HepG2 (cell line): Measurements from ENCODE around the gene EPG5. TPM values are rescaled to one million over a fixed set of nuclear protein-coding genes. Genes with fewer than 3 reads are reported as not detected.

Experiments used
- ATAC-seq: fragments of 200-7000 bp; cut with Tn5 transposase; 3 replicates; pipeline ENCODE4 v1.9.1; 2020; ENCODE audit warnings: mild to moderate bottlenecking, moderate library complexity
- BruUV-seq: library from RNA; stranded (reverse); fragments of 400-500 nt; replicated peaks from 2 replicates; lab custom pipeline; 2021; lab: Mats Ljungman, UMichigan
- CTCF ChIA-PET: fragments of 300-600 bp; formaldehyde crosslinking; extraction: SDS; loops from one replicate; lab custom pipeline; 2021; ENCODE audit warnings: low total read pairs, inconsistent platforms, low intra/inter-chr PET ratio; lab: Yijun Ruan, JAX
- POLR2A ChIA-PET: fragments of 350-600 bp; sonication (Branson Sonifier 250); formaldehyde crosslinking; loops from one replicate; lab custom pipeline; 2020; ENCODE audit warnings: antibody characterized with exemption, inconsistent platforms; lab: Yijun Ruan, JAX
- DNase-seq: peaks from one replicate; pipeline ENCODE4 v3.0.0-alpha.2; 2015; ENCODE audit warnings: low spot score
- FAIRE-seq: peaks from 3 replicates; lab custom pipeline; 2011; peaks lifted over from hg19 to GRCh38; lab: Jason Lieb, UNC
- H2AFZ ChIP-seq: one replicate; pipeline ENCODE4 v1.6.1; 2011; ENCODE audit warnings: low read length, inconsistent platforms
- H3K27ac ChIP-seq: fragments of 300-600 bp; 3 replicates; pipeline ENCODE4 v1.8.0; 2011; ENCODE audit warnings: mixed run types, mild to moderate bottlenecking, mixed read lengths, low read length, inconsistent platforms; ENCODE audit not compliant: insufficient read depth; ENCODE audit errors: extremely low read length
- H3K27me3 ChIP-seq, 2 experiments: fragments of 200-600 bp in 1 of 2; 2 replicates in 1 of 2; 3 replicates in 1 of 2; pipeline versions ENCODE4 v1.6.0 to v1.8.0; 2011; ENCODE audit warnings: low read length in 2 of 2, mild to moderate bottlenecking in 2 of 2, moderate library complexity in 2 of 2, inconsistent platforms in 1 of 2; ENCODE audit not compliant: insufficient read depth in 2 of 2, control insufficient read depth in 1 of 2
- H3K36me3 ChIP-seq, 2 experiments: fragments of 200-600 bp in 1 of 2; replicated peaks in 1 of 2; 2 replicates in 1 of 2; 3 replicates in 1 of 2; pipeline versions ENCODE4 v1.5.1 to v1.8.0; 2011; ENCODE audit warnings: low read length in 2 of 2, inconsistent platforms in 1 of 2; ENCODE audit not compliant: insufficient read depth in 2 of 2, control insufficient read depth in 1 of 2
- H3K4me1 ChIP-seq: 2 replicates; pipeline ENCODE4 v1.5.1; 2012; ENCODE audit warnings: low read length, inconsistent platforms; ENCODE audit not compliant: insufficient read depth
- H3K4me2 ChIP-seq: 2 replicates; pipeline ENCODE4 v1.6.0; 2011; ENCODE audit warnings: low read depth, low read length, inconsistent platforms
- H3K4me3 ChIP-seq, 3 experiments: fragments of 200-600 bp in 1 of 3; sonication (generic), shearing (Covaris generic) in 1 of 3; replicated peaks in 1 of 3; 2 replicates each; pipeline ENCODE4 v1.5.1; 2011 to 2016; ENCODE audit warnings: low read length in 3 of 3, inconsistent platforms in 2 of 3, low read depth in 2 of 3, mild to moderate bottlenecking in 2 of 3, control low read depth in 1 of 3, mixed read lengths in 1 of 3; ENCODE audit not compliant: insufficient read depth in 1 of 3
- H3K79me2 ChIP-seq: one replicate; pipeline ENCODE4 v1.6.1; 2011; ENCODE audit warnings: low read length, inconsistent platforms; ENCODE audit not compliant: insufficient read depth
- H3K9ac ChIP-seq: 2 replicates; pipeline ENCODE4 v1.6.0; 2011; ENCODE audit warnings: mild to moderate bottlenecking, low read depth, low read length, inconsistent platforms; ENCODE audit not compliant: insufficient read depth
- H3K9me3 ChIP-seq: 2 replicates; pipeline ENCODE4 v1.5.1; 2012; ENCODE audit warnings: mild to moderate bottlenecking, low read length
- H4K20me1 ChIP-seq: 2 replicates; pipeline ENCODE4 v1.6.0; 2011; ENCODE audit warnings: inconsistent platforms, mild to moderate bottlenecking, low read length, moderate library complexity; ENCODE audit not compliant: insufficient read depth
- ATRX ChIP-seq: sonication (generic); formaldehyde crosslinking; IDR thresholded peaks from 2 replicates; pipeline ENCODE4 v1.4.0; 2020; ENCODE audit warnings: missing genetic modification reagents, borderline replicate concordance
- HES4 ChIP-seq: sonication (generic); formaldehyde crosslinking; IDR thresholded peaks from 2 replicates; pipeline ENCODE4 v1.9.0; 2021; ENCODE audit warnings: mild to moderate bottlenecking, missing genetic modification reagents, borderline replicate concordance
- TCF7 ChIP-seq: sonication (generic); IDR thresholded peaks from 2 replicates; pipeline ENCODE4 v1.6.1; 2016; ENCODE audit warnings: antibody characterized with exemption, low read depth
- ZBTB44 ChIP-seq: sonication (generic); formaldehyde crosslinking; IDR thresholded peaks from 2 replicates; pipeline ENCODE4 v1.4.0; 2020; ENCODE audit warnings: missing genetic modification reagents
- ZNF557 ChIP-seq: sonication (generic); formaldehyde crosslinking; IDR thresholded peaks from 2 replicates; pipeline ENCODE4 v1.4.0; 2020; ENCODE audit warnings: missing genetic modification reagents
- ZNF558 ChIP-seq: sonication (generic); formaldehyde crosslinking; IDR thresholded peaks from 2 replicates; pipeline ENCODE4 v1.9.0; 2022; ENCODE audit warnings: mild to moderate bottlenecking, missing genetic modification reagents, borderline replicate concordance
- ZNF576 ChIP-seq: sonication (generic); formaldehyde crosslinking; IDR thresholded peaks from 2 replicates; pipeline ENCODE4 v1.4.0; 2020; ENCODE audit warnings: mild to moderate bottlenecking, missing genetic modification reagents
- ZNF83 ChIP-seq: sonication (generic); formaldehyde crosslinking; IDR thresholded peaks from 2 replicates; pipeline ENCODE4 v1.4.0; 2020; ENCODE audit warnings: missing genetic modification reagents, mild to moderate bottlenecking, borderline replicate concordance
- WGBS: methylation state at CpG from one replicate; pipeline ENCODE4 v1.1.6; 2017; ENCODE audit warnings: low lambda C conversion rate; 5-methylcytosine and 5-hydroxymethylcytosine counted together
- in situ Hi-C: cut with HindIII; loops from 2 replicates; pipeline ENCODE4 v1.10.0; 2017; ENCODE audit warnings: low pct_unique_long_range_greater_than_20kb; ENCODE audit not compliant: extremely low pct_ligation_motif_present
- intact Hi-C: fragments of 100-400 bp; cut with micrococcal nuclease; formaldehyde crosslinking; loops from one replicate; pipeline ENCODE4 v1.10.0; 2022; ENCODE audit not compliant: unreplicated experiment
- polyA plus RNA-seq, 8 experiments: library from polyadenylated mRNA; depleted of rRNA in 3 of 8; stranded (reverse) in 7 of 8; unstranded in 1 of 8; fragments of >200 nt; fragmentation: Illumina TruSeq in 4 of 8; extraction: Trizol in 4 of 8; gene quantifications; 2 replicates each; pipeline versions ENCODE4 v1.2.1 to v1.2.3, GENCODE V29; 2011 to 2016; ENCODE audit warnings: low read depth in 4 of 8, missing spikeins in 1 of 8, mixed read lengths in 1 of 8; ENCODE audit not compliant: insufficient read depth in 1 of 8
- total RNA-seq, 5 experiments: library from RNA; depleted of rRNA; stranded (reverse); fragments of >200 nt; fragmentation: Illumina TruSeq; extraction: Trizol; gene quantifications; 2 replicates each; pipeline ENCODE4 v1.2.3, GENCODE V29; 2016; ENCODE audit warnings: low read depth in 1 of 5
- TF ChIP-seq, protein P1 (sequence below): sonication (generic); formaldehyde crosslinking; IDR thresholded peaks from 2 replicates; pipeline ENCODE4 v1.4.0; 2020; ENCODE audit warnings: missing genetic modification reagents
- TF ChIP-seq, protein P2 (sequence below): sonication (generic); formaldehyde crosslinking; IDR thresholded peaks from 2 replicates; pipeline ENCODE4 v1.5.0; 2020; ENCODE audit warnings: mild to moderate bottlenecking, missing genetic modification reagents, borderline replicate concordance

Gene EPG5
- total and polyA plus RNA-seq, 2 of the 13 experiments (the other 11 are each of a cell fraction or from before 2014, with no cell fraction given), result 6.7 to 9.3 TPM

- no peaks in the 10 kb centered on the region for H4K20me1 ChIP-seq
- peak; percentile 41 for ATAC-seq
- TF ChIP-seq, protein P1, sequence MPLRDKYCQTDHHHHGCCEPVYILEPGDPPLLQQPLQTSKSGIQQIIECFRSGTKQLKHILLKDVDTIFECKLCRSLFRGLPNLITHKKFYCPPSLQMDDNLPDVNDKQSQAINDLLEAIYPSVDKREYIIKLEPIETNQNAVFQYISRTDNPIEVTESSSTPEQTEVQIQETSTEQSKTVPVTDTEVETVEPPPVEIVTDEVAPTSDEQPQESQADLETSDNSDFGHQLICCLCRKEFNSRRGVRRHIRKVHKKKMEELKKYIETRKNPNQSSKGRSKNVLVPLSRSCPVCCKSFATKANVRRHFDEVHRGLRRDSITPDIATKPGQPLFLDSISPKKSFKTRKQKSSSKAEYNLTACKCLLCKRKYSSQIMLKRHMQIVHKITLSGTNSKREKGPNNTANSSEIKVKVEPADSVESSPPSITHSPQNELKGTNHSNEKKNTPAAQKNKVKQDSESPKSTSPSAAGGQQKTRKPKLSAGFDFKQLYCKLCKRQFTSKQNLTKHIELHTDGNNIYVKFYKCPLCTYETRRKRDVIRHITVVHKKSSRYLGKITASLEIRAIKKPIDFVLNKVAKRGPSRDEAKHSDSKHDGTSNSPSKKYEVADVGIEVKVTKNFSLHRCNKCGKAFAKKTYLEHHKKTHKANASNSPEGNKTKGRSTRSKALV (CRISPR knock-in tag), result no peak
- TF ChIP-seq, protein P2, sequence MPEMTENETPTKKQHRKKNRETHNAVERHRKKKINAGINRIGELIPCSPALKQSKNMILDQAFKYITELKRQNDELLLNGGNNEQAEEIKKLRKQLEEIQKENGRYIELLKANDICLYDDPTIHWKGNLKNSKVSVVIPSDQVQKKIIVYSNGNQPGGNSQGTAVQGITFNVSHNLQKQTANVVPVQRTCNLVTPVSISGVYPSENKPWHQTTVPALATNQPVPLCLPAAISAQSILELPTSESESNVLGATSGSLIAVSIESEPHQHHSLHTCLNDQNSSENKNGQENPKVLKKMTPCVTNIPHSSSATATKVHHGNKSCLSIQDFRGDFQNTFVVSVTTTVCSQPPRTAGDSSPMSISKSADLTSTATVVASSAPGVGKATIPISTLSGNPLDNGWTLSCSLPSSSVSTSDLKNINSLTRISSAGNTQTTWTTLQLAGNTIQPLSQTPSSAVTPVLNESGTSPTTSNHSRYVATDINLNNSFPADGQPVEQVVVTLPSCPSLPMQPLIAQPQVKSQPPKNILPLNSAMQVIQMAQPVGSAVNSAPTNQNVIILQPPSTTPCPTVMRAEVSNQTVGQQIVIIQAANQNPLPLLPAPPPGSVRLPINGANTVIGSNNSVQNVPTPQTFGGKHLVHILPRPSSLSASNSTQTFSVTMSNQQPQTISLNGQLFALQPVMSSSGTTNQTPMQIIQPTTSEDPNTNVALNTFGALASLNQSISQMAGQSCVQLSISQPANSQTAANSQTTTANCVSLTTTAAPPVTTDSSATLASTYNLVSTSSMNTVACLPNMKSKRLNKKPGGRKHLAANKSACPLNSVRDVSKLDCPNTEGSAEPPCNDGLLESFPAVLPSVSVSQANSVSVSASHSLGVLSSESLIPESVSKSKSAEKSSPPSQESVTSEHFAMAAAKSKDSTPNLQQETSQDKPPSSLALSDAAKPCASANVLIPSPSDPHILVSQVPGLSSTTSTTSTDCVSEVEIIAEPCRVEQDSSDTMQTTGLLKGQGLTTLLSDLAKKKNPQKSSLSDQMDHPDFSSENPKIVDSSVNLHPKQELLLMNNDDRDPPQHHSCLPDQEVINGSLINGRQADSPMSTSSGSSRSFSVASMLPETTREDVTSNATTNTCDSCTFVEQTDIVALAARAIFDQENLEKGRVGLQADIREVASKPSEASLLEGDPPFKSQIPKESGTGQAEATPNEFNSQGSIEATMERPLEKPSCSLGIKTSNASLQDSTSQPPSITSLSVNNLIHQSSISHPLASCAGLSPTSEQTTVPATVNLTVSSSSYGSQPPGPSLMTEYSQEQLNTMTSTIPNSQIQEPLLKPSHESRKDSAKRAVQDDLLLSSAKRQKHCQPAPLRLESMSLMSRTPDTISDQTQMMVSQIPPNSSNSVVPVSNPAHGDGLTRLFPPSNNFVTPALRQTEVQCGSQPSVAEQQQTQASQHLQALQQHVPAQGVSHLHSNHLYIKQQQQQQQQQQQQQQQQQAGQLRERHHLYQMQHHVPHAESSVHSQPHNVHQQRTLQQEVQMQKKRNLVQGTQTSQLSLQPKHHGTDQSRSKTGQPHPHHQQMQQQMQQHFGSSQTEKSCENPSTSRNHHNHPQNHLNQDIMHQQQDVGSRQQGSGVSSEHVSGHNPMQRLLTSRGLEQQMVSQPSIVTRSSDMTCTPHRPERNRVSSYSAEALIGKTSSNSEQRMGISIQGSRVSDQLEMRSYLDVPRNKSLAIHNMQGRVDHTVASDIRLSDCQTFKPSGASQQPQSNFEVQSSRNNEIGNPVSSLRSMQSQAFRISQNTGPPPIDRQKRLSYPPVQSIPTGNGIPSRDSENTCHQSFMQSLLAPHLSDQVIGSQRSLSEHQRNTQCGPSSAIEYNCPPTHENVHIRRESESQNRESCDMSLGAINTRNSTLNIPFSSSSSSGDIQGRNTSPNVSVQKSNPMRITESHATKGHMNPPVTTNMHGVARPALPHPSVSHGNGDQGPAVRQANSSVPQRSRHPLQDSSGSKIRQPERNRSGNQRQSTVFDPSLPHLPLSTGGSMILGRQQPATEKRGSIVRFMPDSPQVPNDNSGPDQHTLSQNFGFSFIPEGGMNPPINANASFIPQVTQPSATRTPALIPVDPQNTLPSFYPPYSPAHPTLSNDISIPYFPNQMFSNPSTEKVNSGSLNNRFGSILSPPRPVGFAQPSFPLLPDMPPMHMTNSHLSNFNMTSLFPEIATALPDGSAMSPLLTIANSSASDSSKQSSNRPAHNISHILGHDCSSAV, result no peak
- TF ChIP-seq ZNF83 (CRISPR knock-in tag) (no peak), ZNF576 (CRISPR knock-in tag) (no peak), ZNF557 (no peak), TCF7 (no peak), HES4 (CRISPR knock-in tag) (no peak), ATRX (no peak), ZNF558 (CRISPR knock-in tag) (no peak), ZBTB44 (CRISPR knock-in tag) (no peak)
Measured at GRCh38 chr18:45836242-45837205, 130.6 kb downstream of the EPG5 start.

More at GRCh38 chr18:45836242-45837205, 130.6 kb downstream of the EPG5 start:
- in situ Hi-C loops (loop anchor here (5.0 to 10.0 kb wide), 2 partner anchors 69 to 172 kb away; no protein-coding TSS in a partner anchor), intact Hi-C loops (loop anchor here (5.0 kb wide), 1 partner anchor 114 kb away; the partner anchor contains the start of gene SLC14A1)
- DNase-seq (no peak), FAIRE-seq (no peak)
- ChIA-PET CTCF (no interaction called here), POLR2A (no interaction called here)
- Histone ChIP-seq H3K9me3 (no peaks in the 10 kb centered on the region), H3K4me3 (no peak overlapping the region), H3K9ac (no peak overlapping the region), H2AFZ (no peak overlapping the region), H3K36me3 (no peaks in the 10 kb centered on the region), H3K4me1 (peaks cover 7% of the 10 kb centered on the region; the same call in 1 of the 2 replicates), H3K27me3 (peaks cover 1 to 3% of the 10 kb centered on the region in 2 experiments; a peak in 2 of 5 replicates), H3K27ac (no peak overlapping the region), H3K79me2 (no peaks in the 10 kb centered on the region), H3K4me2 (peak overlapping the region; percentile 34; the same call in 1 of the 2 replicates)
- no TSS peak for BruUV-seq
- 9% methylated on average over 8 of the region's 14 CpGs for WGBS
